Endothelial cell of umbilical vein (primary cell): Measurements from ENCODE around the gene CDC42BPB. TPM values are rescaled to one million over a fixed set of nuclear protein-coding genes. Genes with fewer than 3 reads are reported as not detected.

Experiments
- BruUV-seq: library from RNA; stranded (reverse); fragments of 400-500 nt; replicated peaks from 2 replicates; lab custom pipeline; 2021; lab: Mats Ljungman, UMichigan
- CTCF ChIA-PET: fragments of 300-600, 350-600 bp; sonication (Branson Sonifier 250); formaldehyde crosslinking; loops from one replicate; lab custom pipeline; 2021; ENCODE audit warnings: antibody characterized with exemption, inconsistent platforms; lab: Charles Lee
- POLR2A ChIA-PET: fragments of 300-600, 350-600 bp; sonication (Branson Sonifier 250); formaldehyde crosslinking; loops from one replicate; lab custom pipeline; 2021; ENCODE audit warnings: antibody characterized with exemption, inconsistent platforms; lab: Charles Lee
- DNase-seq: peaks from one replicate; pipeline ENCODE4 v3.0.0-alpha.2; 2011; ENCODE audit warnings: low read depth, low spot score
- FAIRE-seq: peaks from 2 replicates; lab custom pipeline; 2011; peaks lifted over from hg19 to GRCh38; lab: Jason Lieb, UNC
- H2AFZ ChIP-seq: 2 replicates; pipeline ENCODE4 v1.6.0; 2012; ENCODE audit warnings: low read depth, low read length, control low read depth, inconsistent platforms
- H3K27ac ChIP-seq: 2 replicates; pipeline ENCODE4 v1.5.1; 2011; ENCODE audit warnings: low read depth, mild to moderate bottlenecking, control low read depth, low read length, moderate library complexity; ENCODE audit not compliant: insufficient read depth
- H3K27me3 ChIP-seq, 2 experiments: 2 replicates each; pipeline versions ENCODE4 v1.6.0 to v1.6.1; 2011; ENCODE audit warnings: low read length in 2 of 2, mixed read lengths in 1 of 2; ENCODE audit not compliant: control insufficient read depth in 2 of 2, insufficient read depth in 2 of 2
- H3K36me3 ChIP-seq, 2 experiments: 2 replicates in 1 of 2; 3 replicates in 1 of 2; pipeline ENCODE4 v1.5.1; 2011; ENCODE audit warnings: low read length in 2 of 2, mild to moderate bottlenecking in 1 of 2, moderate library complexity in 1 of 2; ENCODE audit not compliant: control insufficient read depth in 2 of 2, insufficient read depth in 2 of 2; ENCODE audit errors: extremely low read depth in 1 of 2
- H3K4me1 ChIP-seq: 3 replicates; pipeline ENCODE4 v1.5.1; 2011; ENCODE audit warnings: mild to moderate bottlenecking, low read length; ENCODE audit not compliant: control insufficient read depth, insufficient read depth; ENCODE audit errors: extremely low read depth
- H3K4me2 ChIP-seq: 2 replicates; pipeline ENCODE4 v1.6.1; 2011; ENCODE audit warnings: low read length, control low read depth, mixed read lengths; ENCODE audit not compliant: insufficient read depth
- H3K4me3 ChIP-seq, 3 experiments: fragments of 200-600 bp in 1 of 3; sonication (generic), shearing (Covaris generic) in 1 of 3; replicated peaks in 1 of 3; 2 replicates each; pipeline ENCODE4 v1.5.1; 2011 to 2016; ENCODE audit warnings: control low read depth in 3 of 3, low read length in 3 of 3, mild to moderate bottlenecking in 2 of 3, inconsistent platforms in 1 of 3, low read depth in 1 of 3, moderate library complexity in 1 of 3; ENCODE audit not compliant: insufficient read depth in 1 of 3
- H3K79me2 ChIP-seq: 2 replicates; pipeline ENCODE4 v1.6.0; 2012; ENCODE audit warnings: low read length, inconsistent platforms; ENCODE audit not compliant: control insufficient read depth, insufficient read depth
- H3K9ac ChIP-seq: replicated peaks from 2 replicates; pipeline ENCODE3; 2011; ENCODE audit warnings: low read length, control low read depth; ENCODE audit not compliant: insufficient read depth; ENCODE audit errors: extremely low read depth
- H3K9me1 ChIP-seq: replicated peaks from 3 replicates; pipeline ENCODE4 v1.6.0; 2011; ENCODE audit warnings: mild to moderate bottlenecking, low read length; ENCODE audit not compliant: control insufficient read depth, insufficient read depth; ENCODE audit errors: extremely low read depth
- H3K9me3 ChIP-seq: replicated peaks from 2 replicates; pipeline ENCODE4 v1.5.1; 2012; ENCODE audit warnings: low read length, inconsistent platforms; ENCODE audit not compliant: control insufficient read depth, insufficient read depth
- H4K20me1 ChIP-seq: replicated peaks from 2 replicates; pipeline ENCODE3; 2011; ENCODE audit warnings: mild to moderate bottlenecking, low read length; ENCODE audit not compliant: control insufficient read depth, insufficient read depth; ENCODE audit errors: extremely low read depth
- EZH2 ChIP-seq: IDR thresholded peaks from 2 replicates; pipeline ENCODE4 v1.6.1; 2012; ENCODE audit warnings: borderline replicate concordance, low read depth, mild to moderate bottlenecking, moderate library complexity, low read length, inconsistent platforms; ENCODE audit not compliant: severe bottlenecking
- FOS ChIP-seq: IDR thresholded peaks from 2 replicates; pipeline ENCODE4 v1.6.1; 2011; ENCODE audit warnings: mild to moderate bottlenecking, low read length, moderate library complexity, borderline replicate concordance; ENCODE audit not compliant: insufficient read depth
- GATA2 ChIP-seq: IDR thresholded peaks from 2 replicates; pipeline ENCODE4 v1.7.0; 2011; ENCODE audit warnings: low read depth, mild to moderate bottlenecking, moderate library complexity, mixed read lengths, low read length; ENCODE audit not compliant: insufficient read length, insufficient read depth
- JUN ChIP-seq: IDR thresholded peaks from 2 replicates; pipeline ENCODE4 v1.6.1; 2011; ENCODE audit warnings: borderline replicate concordance, low read depth; ENCODE audit not compliant: insufficient read length, insufficient read depth
- MYC ChIP-seq: IDR thresholded peaks from one replicate; pipeline ENCODE4 v1.6.1; 2011; ENCODE audit warnings: mild to moderate bottlenecking, low read depth, low read length
- POLR2A ChIP-seq: IDR thresholded peaks from 2 replicates; pipeline ENCODE4 v1.6.1; 2012; ENCODE audit warnings: low read depth, mild to moderate bottlenecking, control low read depth, low read length
- POLR2AphosphoS5 ChIP-seq: IDR thresholded peaks from 2 replicates; pipeline ENCODE4 v1.6.1; 2012; ENCODE audit warnings: low read depth, mild to moderate bottlenecking, control low read depth, low read length, moderate library complexity; ENCODE audit not compliant: insufficient read depth
- dilution Hi-C: fragments of 300-500 bp; cut with MboI; formaldehyde crosslinking; loops from one replicate; pipeline ENCODE4 v1.15.0; 2019; ENCODE audit warnings: low sequenced_read_pairs; ENCODE audit not compliant: extremely low pct_ligation_motif_present
- intact Hi-C: fragments of 100-400 bp; cut with micrococcal nuclease; formaldehyde crosslinking; loops from one replicate; pipeline ENCODE4 v1.10.0; 2022
- polyA plus RNA-seq, 4 experiments: library from polyadenylated mRNA; depleted of rRNA in 3 of 4; stranded (reverse) in 3 of 4; unstranded in 1 of 4; fragments of >200 nt; gene quantifications; 2 replicates each; pipeline versions ENCODE4 v1.2.1 to v1.2.3, GENCODE V29; 2011 to 2012; ENCODE audit warnings: missing spikeins in 1 of 4
- total RNA-seq: library from RNA; stranded (reverse); gene quantifications from 2 replicates; pipeline ENCODE4 v1.2.3, GENCODE V29; 2021
- TF ChIP-seq, protein P1 (sequence below), 2 donors: IDR thresholded peaks; 1 replicate in 1 of 2; 2 replicates in 1 of 2; pipeline ENCODE4 v1.5.1; 2011; ENCODE audit warnings: low read length in 2 of 2, mild to moderate bottlenecking in 2 of 2, moderate library complexity in 2 of 2, control low read depth in 1 of 2, inconsistent platforms in 1 of 2, low read depth in 1 of 2; ENCODE audit not compliant: insufficient read depth in 1 of 2; ENCODE audit errors: extremely low read depth in 1 of 2
- TF ChIP-seq, protein P2 (sequence below): IDR thresholded peaks from 2 replicates; pipeline ENCODE4 v1.6.1; 2011; ENCODE audit not compliant: insufficient read depth, insufficient read length

CDC42BPB gene
- total and polyA plus RNA-seq, 2 donors (not counting 3 experiments of a cell fraction or from before 2014, with no cell fraction given) = 82.6 to 131 TPM

DNA sequence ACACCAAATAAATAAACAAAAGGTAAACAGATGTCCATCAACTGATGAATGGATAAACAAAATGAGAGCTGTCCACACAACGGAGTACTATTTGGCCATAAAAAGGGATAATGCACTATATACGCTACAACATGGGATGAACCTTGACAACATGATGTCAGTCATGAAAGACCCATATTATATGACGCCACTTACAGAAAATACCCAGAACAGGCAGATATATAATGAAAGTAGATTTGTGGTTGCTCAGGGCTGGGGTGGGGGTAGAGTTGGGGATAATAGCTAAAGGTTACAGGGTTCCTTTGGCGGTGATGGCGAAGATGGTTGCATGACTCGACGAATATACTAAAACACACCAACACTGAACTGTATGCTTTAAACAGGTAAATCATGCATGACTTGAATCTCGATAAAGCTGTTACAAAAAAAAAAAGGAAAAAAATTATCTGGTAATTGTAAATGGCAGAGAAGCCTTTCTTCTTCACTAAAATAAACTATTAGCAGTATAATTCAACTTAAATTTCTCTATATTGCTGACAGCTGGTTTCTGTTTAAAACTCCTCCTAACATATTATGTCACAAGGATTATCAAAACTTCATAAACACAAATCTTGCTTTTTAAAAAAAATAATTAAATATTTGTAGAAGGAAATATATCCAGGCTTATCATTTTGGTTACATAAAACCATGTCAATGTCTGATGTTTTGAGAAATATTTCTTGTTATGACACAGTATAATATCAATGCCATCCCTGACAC lies 13.9 kb downstream of the CDC42BPB start:
- ChIA-PET CTCF (interaction anchor here (0.6 to 1.6 kb wide), 4 partner anchors 10 to 267 kb away, joined by 3 to 4 read pairs (median 4); no protein-coding TSS in a partner anchor), POLR2A (no interaction called here)
- intact Hi-C loops (no loop called here), dilution Hi-C loops (no loop called here)
- Histone ChIP-seq H4K20me1 (peaks cover 6% of the 10 kb centered on the region), H3K36me3 (peaks cover 0 to 5% of the 10 kb centered on the region in 2 experiments), H3K4me3 (no peak overlapping the region), H3K27ac (no peak overlapping the region), H3K9me1 (no peaks in the 10 kb centered on the region), H3K79me2 (peaks cover 95% of the 10 kb centered on the region), H3K4me1 (no peaks in the 10 kb centered on the region), H3K27me3 (no peaks in the 10 kb centered on the region), H3K9me3 (no peaks in the 10 kb centered on the region), H3K9ac (no peak overlapping the region), H2AFZ (no peak overlapping the region), H3K4me2 (no peak overlapping the region)
- BruUV-seq = no TSS peak
- TF ChIP-seq JUN = no peak
- no peak for TF ChIP-seq POLR2AphosphoS5
- TF ChIP-seq FOS = no peak
- no peak for TF ChIP-seq MYC
- no peak for TF ChIP-seq POLR2A
- no peak for TF ChIP-seq GATA2
- TF ChIP-seq EZH2 = no peak
- TF ChIP-seq, protein P1, sequence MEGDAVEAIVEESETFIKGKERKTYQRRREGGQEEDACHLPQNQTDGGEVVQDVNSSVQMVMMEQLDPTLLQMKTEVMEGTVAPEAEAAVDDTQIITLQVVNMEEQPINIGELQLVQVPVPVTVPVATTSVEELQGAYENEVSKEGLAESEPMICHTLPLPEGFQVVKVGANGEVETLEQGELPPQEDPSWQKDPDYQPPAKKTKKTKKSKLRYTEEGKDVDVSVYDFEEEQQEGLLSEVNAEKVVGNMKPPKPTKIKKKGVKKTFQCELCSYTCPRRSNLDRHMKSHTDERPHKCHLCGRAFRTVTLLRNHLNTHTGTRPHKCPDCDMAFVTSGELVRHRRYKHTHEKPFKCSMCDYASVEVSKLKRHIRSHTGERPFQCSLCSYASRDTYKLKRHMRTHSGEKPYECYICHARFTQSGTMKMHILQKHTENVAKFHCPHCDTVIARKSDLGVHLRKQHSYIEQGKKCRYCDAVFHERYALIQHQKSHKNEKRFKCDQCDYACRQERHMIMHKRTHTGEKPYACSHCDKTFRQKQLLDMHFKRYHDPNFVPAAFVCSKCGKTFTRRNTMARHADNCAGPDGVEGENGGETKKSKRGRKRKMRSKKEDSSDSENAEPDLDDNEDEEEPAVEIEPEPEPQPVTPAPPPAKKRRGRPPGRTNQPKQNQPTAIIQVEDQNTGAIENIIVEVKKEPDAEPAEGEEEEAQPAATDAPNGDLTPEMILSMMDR (IDR thresholded peaks at IDR 0.05; ENCODE audit: extremely low read depth in 1 of 2, insufficient read depth in 1 of 2, low read depth in 1 of 2, low read length in 2 of 2) = no peak
- TF ChIP-seq, protein P2, sequence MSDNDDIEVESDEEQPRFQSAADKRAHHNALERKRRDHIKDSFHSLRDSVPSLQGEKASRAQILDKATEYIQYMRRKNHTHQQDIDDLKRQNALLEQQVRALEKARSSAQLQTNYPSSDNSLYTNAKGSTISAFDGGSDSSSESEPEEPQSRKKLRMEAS = no peak
- DNase-seq = no peak
- no peak for FAIRE-seq
